Measurements from ENCODE around the gene SNRPF. TPM values are rescaled to one million over a fixed set of nuclear protein-coding genes. Genes with fewer than 3 reads are reported as not detected.

The SNRPF gene
- total and polyA plus RNA-seq, 7 experiments from 2014 or later = 19.0 to 71.1 (median 24.6) TPM

- no peak overlapping the region for H3K27ac Mint-ChIP-seq
- Histone ChIP-seq H3K27ac (ENCODE audit: low read depth, low read length) (no peak overlapping the region), H3K9me3 (ENCODE audit: control insufficient read depth in 2 of 3, low read length in 3 of 3) (no peaks in the 10 kb centered on the region), H3K4me1 (ENCODE audit: control insufficient read depth in 2 of 2, insufficient read depth in 2 of 2, low read length in 2 of 2) (no peaks in the 10 kb centered on the region), H3K27me3 (ENCODE audit: control insufficient read depth in 2 of 2, insufficient read depth in 2 of 2, low read length in 2 of 2) (no peaks in the 10 kb centered on the region), H3K4me3 (ENCODE audit: low read length) (no peak overlapping the region), H3K36me3 (ENCODE audit: control insufficient read depth in 2 of 3, insufficient read depth in 3 of 3, low read length in 3 of 3) (no peaks in the 10 kb centered on the region)
- intact Hi-C loops (cut with micrococcal nuclease) = no loop called here
- H3K36me3 Mint-ChIP-seq = no peaks in the 10 kb centered on the region
- H3K4me1 Mint-ChIP-seq = no peaks in the 10 kb centered on the region
- DNase-seq (no peak), ATAC-seq (no peak)
- H3K4me3 Mint-ChIP-seq = no peak overlapping the region
- peaks cover 15 to 32% (median 23%) of the 10 kb centered on the region in 5 donors for H3K27me3 Mint-ChIP-seq
- POLR2A ChIA-PET = no interaction called here
- no peaks in the 10 kb centered on the region for H3K9me3 Mint-ChIP-seq
- CTCF ChIA-PET = no interaction called here
Measured at GRCh38 chr12:95829395-95829794, 29.4 kb upstream of the SNRPF start.

GRCh38 chr12:95830335-95831089 lies 28.2 kb upstream of the SNRPF start:
- H3K27ac Mint-ChIP-seq = no peak overlapping the region
- intact Hi-C loops (cut with micrococcal nuclease) = no loop called here
- H3K4me1 ChIP-seq (ENCODE audit: control insufficient read depth in 2 of 2, insufficient read depth in 2 of 2, low read length in 2 of 2) = no peaks in the 10 kb centered on the region
- ATAC-seq (no peak), DNase-seq (no peak)
- CTCF ChIA-PET = no interaction called here
- POLR2A ChIA-PET = no interaction called here
- no peak overlapping the region for H3K4me3 ChIP-seq (ENCODE audit: low read length)
- no peaks in the 10 kb centered on the region for H3K36me3 ChIP-seq (ENCODE audit: control insufficient read depth in 2 of 3, insufficient read depth in 3 of 3, low read length in 3 of 3)
- no peak overlapping the region for H3K27ac ChIP-seq (ENCODE audit: low read depth, low read length)
- H3K9me3 ChIP-seq (ENCODE audit: control insufficient read depth in 2 of 3, low read length in 3 of 3) = no peaks in the 10 kb centered on the region
- no peaks in the 10 kb centered on the region for H3K27me3 ChIP-seq (ENCODE audit: control insufficient read depth in 2 of 2, insufficient read depth in 2 of 2, low read length in 2 of 2)
- H3K36me3 Mint-ChIP-seq = no peaks in the 10 kb centered on the region
- H3K4me1 Mint-ChIP-seq = no peaks in the 10 kb centered on the region
- no peak overlapping the region for H3K4me3 Mint-ChIP-seq
- H3K9me3 Mint-ChIP-seq = no peaks in the 10 kb centered on the region
- peaks cover 15 to 34% (median 26%) of the 10 kb centered on the region in 5 donors for H3K27me3 Mint-ChIP-seq

GRCh38 chr12:95834572-95834971 lies 24.2 kb upstream of the SNRPF start:
- Mint-ChIP-seq H3K36me3 (no peaks in the 10 kb centered on the region), H3K4me3 (no peak overlapping the region), H3K27ac (no peak overlapping the region), H3K9me3 (no peaks in the 10 kb centered on the region), H3K4me1 (peaks cover 0 to 10% (median 7%) of the 10 kb centered on the region in 7 donors), H3K27me3 (peaks cover 19 to 40% (median 31%) of the 10 kb centered on the region in 5 donors)
- H3K4me3 ChIP-seq (ENCODE audit: low read length) = no peak overlapping the region
- H3K36me3 ChIP-seq (ENCODE audit: control insufficient read depth in 2 of 3, insufficient read depth in 3 of 3, low read length in 3 of 3) = no peaks in the 10 kb centered on the region
- ATAC-seq = no peak
- no peaks in the 10 kb centered on the region for H3K4me1 ChIP-seq (ENCODE audit: control insufficient read depth in 2 of 2, insufficient read depth in 2 of 2, low read length in 2 of 2)
- intact Hi-C loops (cut with micrococcal nuclease) = no loop called here
- no peak for DNase-seq
- no peak overlapping the region for H3K27ac ChIP-seq (ENCODE audit: low read depth, low read length)
- no peaks in the 10 kb centered on the region for H3K27me3 ChIP-seq (ENCODE audit: control insufficient read depth in 2 of 2, insufficient read depth in 2 of 2, low read length in 2 of 2)
- CTCF ChIA-PET = no interaction called here
- POLR2A ChIA-PET = no interaction called here
- H3K9me3 ChIP-seq (ENCODE audit: control insufficient read depth in 2 of 3, low read length in 3 of 3) = no peaks in the 10 kb centered on the region

GRCh38 chr12:95836185-95836609 lies 22.6 kb upstream of the SNRPF start:
- peaks cover 14 to 29% (median 22%) of the 10 kb centered on the region in 5 donors for H3K27me3 Mint-ChIP-seq
- no peak overlapping the region for H3K27ac ChIP-seq (ENCODE audit: low read depth, low read length)
- H3K9me3 ChIP-seq (ENCODE audit: control insufficient read depth in 2 of 3, low read length in 3 of 3) = no peaks in the 10 kb centered on the region
- ChIA-PET POLR2A (no interaction called here), CTCF (no interaction called here)
- no peak for ATAC-seq
- no peaks in the 10 kb centered on the region for H3K27me3 ChIP-seq (ENCODE audit: control insufficient read depth in 2 of 2, insufficient read depth in 2 of 2, low read length in 2 of 2)
- H3K9me3 Mint-ChIP-seq = no peaks in the 10 kb centered on the region
- intact Hi-C loops (cut with micrococcal nuclease) = no loop called here
- no peak for DNase-seq
- H3K4me3 ChIP-seq (ENCODE audit: low read length) = no peak overlapping the region
- H3K27ac Mint-ChIP-seq = no peak overlapping the region
- no peaks in the 10 kb centered on the region for H3K4me1 ChIP-seq (ENCODE audit: control insufficient read depth in 2 of 2, insufficient read depth in 2 of 2, low read length in 2 of 2)
- H3K36me3 ChIP-seq (ENCODE audit: control insufficient read depth in 2 of 3, insufficient read depth in 3 of 3, low read length in 3 of 3) = no peaks in the 10 kb centered on the region
- no peaks in the 10 kb centered on the region for H3K36me3 Mint-ChIP-seq
- peaks cover 0 to 10% (median 7%) of the 10 kb centered on the region in 7 donors for H3K4me1 Mint-ChIP-seq
- no peak overlapping the region for H3K4me3 Mint-ChIP-seq

- Histone ChIP-seq H3K27ac (ENCODE audit: low read depth, low read length) (no peak overlapping the region), H3K36me3 (ENCODE audit: control insufficient read depth in 2 of 3, insufficient read depth in 3 of 3, low read length in 3 of 3) (no peaks in the 10 kb centered on the region), H3K4me3 (ENCODE audit: low read length) (no peak overlapping the region), H3K9me3 (ENCODE audit: control insufficient read depth in 2 of 3, low read length in 3 of 3) (no peaks in the 10 kb centered on the region), H3K4me1 (ENCODE audit: control insufficient read depth in 2 of 2, insufficient read depth in 2 of 2, low read length in 2 of 2) (no peaks in the 10 kb centered on the region), H3K27me3 (ENCODE audit: control insufficient read depth in 2 of 2, insufficient read depth in 2 of 2, low read length in 2 of 2) (no peaks in the 10 kb centered on the region)
- ATAC-seq = no peak
- ChIA-PET POLR2A (no interaction called here), CTCF (no interaction called here)
- Mint-ChIP-seq H3K27me3 (peaks cover 14 to 29% (median 20%) of the 10 kb centered on the region in 5 donors), H3K36me3 (no peaks in the 10 kb centered on the region), H3K9me3 (no peaks in the 10 kb centered on the region), H3K27ac (no peak overlapping the region), H3K4me3 (no peak overlapping the region), H3K4me1 (peaks cover 0 to 10% (median 7%) of the 10 kb centered on the region in 7 donors)
- intact Hi-C loops (cut with micrococcal nuclease) = no loop called here
- DNase-seq = no peak
Measured at GRCh38 chr12:95836630-95837239, 22.0 kb upstream of the SNRPF start.

GRCh38 chr12:95837240-95838038 lies 21.3 kb upstream of the SNRPF start:
- DNase-seq (no peak), ATAC-seq (no peak)
- H3K4me1 ChIP-seq (ENCODE audit: control insufficient read depth in 2 of 2, insufficient read depth in 2 of 2, low read length in 2 of 2) = no peaks in the 10 kb centered on the region
- H3K27me3 Mint-ChIP-seq = peaks cover 10 to 25% (median 15%) of the 10 kb centered on the region in 5 donors
- ChIA-PET CTCF (no interaction called here), POLR2A (no interaction called here)
- no peak overlapping the region for H3K4me3 ChIP-seq (ENCODE audit: low read length)
- intact Hi-C loops (cut with micrococcal nuclease) = no loop called here
- H3K9me3 ChIP-seq (ENCODE audit: control insufficient read depth in 2 of 3, low read length in 3 of 3) = no peaks in the 10 kb centered on the region
- no peak overlapping the region for H3K27ac ChIP-seq (ENCODE audit: low read depth, low read length)
- H3K36me3 Mint-ChIP-seq = no peaks in the 10 kb centered on the region
- H3K4me3 Mint-ChIP-seq = peak overlapping the region in 2 of 10 donors; percentile 35 to 50
- no peaks in the 10 kb centered on the region for H3K9me3 Mint-ChIP-seq
- H3K36me3 ChIP-seq (ENCODE audit: control insufficient read depth in 2 of 3, insufficient read depth in 3 of 3, low read length in 3 of 3) = no peaks in the 10 kb centered on the region
- H3K27ac Mint-ChIP-seq = no peak overlapping the region
- H3K27me3 ChIP-seq (ENCODE audit: control insufficient read depth in 2 of 2, insufficient read depth in 2 of 2, low read length in 2 of 2) = no peaks in the 10 kb centered on the region
- H3K4me1 Mint-ChIP-seq = peaks cover 0 to 10% (median 7%) of the 10 kb centered on the region in 7 donors
